ENCODE data around the gene DNAJC27.

Gene DNAJC27

DNA sequence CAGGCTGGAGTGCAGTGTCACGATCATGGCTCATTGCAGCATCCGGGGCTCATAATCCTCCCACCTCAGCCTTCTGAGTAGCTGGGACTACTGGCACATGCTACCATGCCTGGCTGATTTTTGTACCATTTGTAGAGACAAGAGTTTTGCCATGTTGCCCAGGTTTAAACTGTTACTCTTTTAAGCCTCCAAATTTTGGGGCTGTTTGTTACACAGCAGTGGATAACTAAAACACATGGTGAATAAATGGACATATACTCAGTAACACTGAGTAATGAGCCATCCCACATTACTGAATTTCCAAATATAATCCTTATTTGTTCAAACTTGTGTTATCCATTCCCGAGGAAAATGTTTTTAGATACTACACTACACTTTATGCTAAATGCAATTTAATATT, 61.5 kb downstream of the DNAJC27 start:
- DNase-seq (ENCODE audit: extremely low read depth in 1 of 2, low read depth in 1 of 2), result no peak

DNA sequence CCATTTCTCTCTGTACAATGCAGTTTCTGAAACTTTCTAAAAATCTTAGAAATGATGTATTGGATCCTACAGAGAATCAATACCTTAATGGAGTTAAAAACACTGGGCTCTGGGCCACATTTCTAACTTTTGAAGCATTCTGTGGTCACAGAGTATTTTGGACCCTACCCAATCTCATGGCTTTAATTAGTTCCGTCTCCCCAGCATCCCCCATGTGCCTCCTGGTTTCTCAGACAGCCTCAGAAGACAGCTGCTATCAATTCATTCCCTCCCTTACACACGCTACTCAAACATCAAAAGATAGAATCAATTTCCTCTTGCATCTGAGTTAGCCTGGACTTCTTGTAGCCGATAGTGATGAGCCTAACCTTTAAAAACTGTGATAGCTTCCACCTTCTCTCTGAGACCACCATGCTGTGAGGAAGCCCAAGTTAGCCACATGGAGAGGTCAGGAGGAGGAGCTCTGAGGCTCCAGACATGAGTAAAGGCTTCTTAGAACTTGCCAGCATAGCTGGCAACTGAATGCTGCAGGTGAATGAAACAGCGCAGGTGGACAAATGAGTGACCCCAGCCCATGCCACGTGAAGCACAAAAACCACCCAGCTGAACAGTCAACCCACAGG, 62.1 kb downstream of the DNAJC27 start:
- no peak for DNase-seq (ENCODE audit: extremely low read depth in 1 of 2, low read depth in 1 of 2)

DNA sequence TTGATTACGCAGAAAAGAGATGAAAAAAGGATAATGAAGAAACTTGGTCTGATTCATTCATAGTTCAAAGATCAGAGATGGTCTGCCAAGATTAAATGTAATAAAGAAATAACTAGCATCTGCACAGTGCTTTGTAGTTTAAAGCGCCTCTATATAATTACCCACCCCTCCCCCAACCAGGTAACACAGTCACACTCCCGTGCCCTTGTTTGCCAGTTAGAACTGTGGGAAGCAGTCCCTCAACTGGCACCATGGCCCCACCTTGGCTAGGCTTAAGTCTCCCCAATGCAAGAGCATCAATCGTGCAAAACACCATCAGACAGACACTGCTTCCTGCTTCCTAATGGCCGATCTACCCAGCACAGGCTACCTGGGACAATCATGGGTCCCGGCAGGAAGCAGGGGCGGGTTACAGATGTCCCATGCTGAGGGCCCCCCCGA, 63.3 kb downstream of the DNAJC27 start:
- DNase-seq (ENCODE audit: extremely low read depth in 1 of 2, low read depth in 1 of 2), result no peak

DNA sequence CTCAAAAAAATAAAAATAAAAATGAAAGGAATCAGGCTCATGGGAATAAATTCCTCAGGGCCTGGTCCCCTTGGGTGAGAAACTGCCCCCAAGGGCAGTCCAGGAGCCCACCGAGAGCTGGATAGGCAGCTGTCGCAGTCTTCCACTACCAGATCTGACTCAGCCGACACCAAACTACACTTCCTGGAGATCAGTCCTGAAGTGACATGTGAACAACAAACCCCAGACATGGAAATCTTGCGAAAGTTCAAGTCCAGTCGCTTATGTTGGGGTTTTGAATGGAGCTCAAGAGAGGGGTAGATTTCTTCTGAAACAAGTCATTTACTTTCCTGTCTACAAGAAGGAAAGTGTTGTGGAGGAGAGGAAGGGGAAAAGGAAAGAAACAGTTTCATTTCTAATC, 64.6 kb downstream of the DNAJC27 start:
- DNase-seq (ENCODE audit: extremely low read depth in 1 of 2, low read depth in 1 of 2), result no peak

DNA sequence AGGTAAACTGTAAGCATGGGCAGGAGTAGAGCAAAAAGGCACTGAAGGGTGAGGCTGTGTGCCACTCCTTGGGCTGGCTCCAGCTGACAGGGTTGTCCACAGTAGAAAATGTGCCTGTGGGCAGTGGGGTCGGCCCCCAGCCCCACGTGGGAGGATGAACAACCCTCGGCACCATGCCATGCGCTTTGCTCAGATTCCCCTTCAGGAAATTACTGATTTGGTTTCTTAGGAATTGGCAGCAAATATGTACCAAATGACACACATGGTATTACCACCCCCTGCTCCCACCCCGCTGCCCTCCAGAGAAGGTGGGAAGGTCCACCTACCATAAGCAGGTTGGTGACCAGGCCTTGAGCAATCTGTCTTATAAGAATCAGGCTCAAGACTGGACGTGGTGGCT, 65.3 kb downstream of the DNAJC27 start:
- no peak for DNase-seq (ENCODE audit: extremely low read depth in 1 of 2, low read depth in 1 of 2)

DNA sequence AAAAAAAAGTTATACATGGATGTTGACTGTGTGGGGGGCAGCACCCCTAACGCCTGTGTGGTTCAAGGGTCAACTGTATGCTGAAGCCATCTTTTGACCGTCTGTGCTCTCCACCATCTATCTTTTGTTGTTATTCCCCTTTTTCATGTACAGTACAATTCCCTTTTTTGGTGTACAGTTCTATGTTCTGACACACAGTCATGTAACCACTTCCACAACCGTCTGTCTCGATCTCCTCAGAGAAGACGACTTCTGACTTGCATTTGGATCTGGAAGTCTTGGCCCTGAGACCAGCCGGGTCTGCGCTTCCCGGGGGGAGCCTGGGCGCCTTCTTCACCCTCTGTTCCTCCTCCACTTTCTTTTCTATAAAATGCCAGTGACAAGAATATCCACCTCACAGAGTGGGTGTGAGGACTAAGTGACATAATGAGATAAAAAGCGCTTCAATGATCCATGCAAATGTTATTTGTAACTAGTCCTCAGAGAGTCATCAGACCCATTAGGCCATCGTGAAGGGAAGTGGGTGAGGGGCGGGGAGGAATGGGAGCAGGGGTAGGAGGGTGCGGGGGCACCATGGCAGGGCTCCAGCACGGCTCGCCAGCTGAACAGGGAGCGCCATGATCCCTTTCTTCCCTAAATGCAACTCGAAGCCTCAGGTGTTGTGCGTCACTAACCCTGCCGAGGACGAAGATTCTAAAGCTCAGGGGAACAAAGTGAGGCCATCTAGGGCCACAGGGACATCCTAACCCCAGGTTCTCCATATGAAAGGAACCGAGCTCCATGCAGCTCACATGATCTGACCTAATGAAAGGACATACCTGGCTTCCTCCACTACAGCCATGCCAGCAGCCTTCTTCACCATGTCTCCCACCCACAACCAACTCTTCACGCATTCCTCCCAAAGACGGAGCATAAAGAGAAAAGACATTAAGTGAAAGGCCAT, 68.3 kb downstream of the DNAJC27 start:
- no peak for DNase-seq (ENCODE audit: extremely low read depth in 1 of 2, low read depth in 1 of 2)

DNA sequence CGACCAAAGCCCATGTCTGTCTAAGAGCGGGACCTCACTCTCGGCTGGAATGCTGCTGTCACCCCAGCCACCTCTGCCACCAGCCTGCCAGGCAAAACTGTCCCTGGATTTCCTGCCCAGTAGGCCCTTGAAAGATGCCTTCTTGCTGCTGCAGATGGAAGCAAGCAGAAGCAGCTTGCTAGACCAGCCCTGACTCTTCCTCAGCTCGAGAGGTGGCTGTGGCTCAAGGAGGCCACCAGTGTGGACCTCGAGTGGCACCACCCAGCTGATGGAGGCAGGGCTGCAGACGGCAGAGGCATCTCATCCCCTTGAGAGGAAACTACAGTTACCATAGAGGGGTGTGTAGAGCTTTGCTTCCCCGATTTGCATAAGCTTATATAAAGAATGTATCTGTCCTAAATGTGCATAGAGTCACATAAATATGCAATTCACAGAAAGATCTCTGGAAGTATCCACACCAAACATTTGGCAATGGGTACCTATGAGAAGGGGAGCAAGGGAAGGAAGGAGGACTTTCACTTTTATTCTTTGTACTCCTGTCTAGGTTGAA, 72.3 kb downstream of the DNAJC27 start:
- DNase-seq (ENCODE audit: extremely low read depth in 1 of 2, low read depth in 1 of 2), result no peak

DNA sequence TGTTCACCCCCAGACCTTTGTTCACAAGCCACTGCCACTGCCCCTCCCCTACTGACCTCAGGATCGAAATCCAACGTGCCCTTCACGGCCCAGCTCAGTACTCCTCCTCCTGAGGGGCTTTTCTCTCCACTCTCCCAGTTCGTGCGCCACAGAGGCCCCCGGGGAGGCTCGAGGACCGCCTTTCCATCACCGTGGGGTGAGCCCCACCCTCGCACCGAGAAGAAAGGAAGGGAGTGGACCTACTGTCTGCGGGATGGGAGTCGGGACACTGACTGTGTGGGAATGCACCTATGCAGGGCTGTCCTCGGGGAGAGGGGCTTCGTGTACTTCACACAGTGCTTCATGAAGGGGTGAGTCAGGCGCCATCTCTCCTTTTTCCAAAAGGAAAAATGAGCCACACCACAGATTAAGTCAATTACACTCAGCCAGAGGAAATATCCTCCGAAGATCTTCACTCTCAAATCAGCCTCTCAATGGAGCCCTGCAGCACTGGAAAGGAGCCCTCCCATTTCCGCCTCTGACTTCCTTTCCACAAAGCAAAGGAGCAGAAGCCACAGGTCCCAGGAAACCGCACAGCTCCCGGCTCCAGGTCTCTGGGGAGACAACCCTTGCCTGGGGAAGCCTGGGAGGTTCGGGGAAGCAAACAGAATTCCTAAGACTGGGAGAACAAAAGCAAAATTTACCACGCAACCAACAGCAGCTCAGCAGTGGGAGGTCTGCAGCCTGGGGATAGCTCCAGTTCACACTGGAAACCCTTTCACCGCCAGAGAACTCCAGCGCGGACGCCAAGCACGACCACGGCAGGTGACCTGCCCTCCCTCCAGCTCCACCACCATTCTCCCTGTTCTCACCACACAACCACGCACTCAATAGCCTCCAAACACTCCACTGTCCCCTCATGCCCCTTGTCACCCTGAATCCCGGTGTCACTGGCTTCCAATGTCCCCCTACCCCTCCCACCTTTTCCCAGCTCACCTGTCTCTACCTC, 73.3 kb downstream of the DNAJC27 start:
- no peak for DNase-seq (ENCODE audit: extremely low read depth in 1 of 2, low read depth in 1 of 2)

DNA sequence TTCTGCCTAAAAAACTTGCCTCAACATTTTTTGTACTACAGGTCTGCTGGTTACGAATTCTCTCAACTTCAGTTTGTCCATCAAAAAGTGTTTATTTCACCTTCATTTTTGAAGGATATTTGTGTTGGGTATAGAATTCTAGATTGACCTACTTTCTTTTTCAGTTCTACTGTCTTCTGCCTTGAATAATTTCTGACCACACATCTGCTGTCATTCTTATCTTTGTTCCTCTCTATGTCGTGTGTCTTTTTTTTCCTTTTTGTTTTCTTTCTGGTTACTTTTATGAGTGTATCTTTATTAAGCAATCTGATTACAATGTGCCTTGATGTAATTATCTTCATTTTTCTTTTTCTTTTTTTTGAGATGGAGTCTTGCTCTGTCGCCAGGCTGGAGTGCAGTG, 77.0 kb downstream of the DNAJC27 start:
- DNase-seq (ENCODE audit: extremely low read depth in 1 of 2, low read depth in 1 of 2), result no peak

DNA sequence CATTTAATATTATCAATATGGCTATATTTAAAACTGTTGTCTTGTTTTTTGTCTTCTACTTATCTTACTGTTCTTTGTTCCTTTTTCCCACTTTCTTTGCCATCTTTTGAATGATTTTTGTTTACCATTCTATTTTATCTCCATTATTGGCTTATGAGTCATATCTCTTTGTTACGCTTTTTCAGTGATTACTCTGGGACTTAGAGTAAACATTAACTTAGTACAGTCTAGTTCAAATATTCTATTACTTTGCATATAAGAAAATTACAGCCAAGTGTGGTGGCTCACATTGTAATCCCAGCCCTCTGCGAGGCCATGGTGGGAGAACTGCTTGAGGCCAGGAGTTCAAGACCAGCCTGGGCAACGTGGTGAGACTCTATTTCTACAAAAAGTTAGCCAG, 77.8 kb downstream of the DNAJC27 start:
- DNase-seq (ENCODE audit: extremely low read depth in 1 of 2, low read depth in 1 of 2), result no peak
